GM12874 (cell line): ENCODE results near the gene IVD.

Source experiments
- CTCF ChIP-seq: IDR thresholded peaks from 2 replicates; pipeline ENCODE4 v1.5.1; 2011; ENCODE audit warnings: low read depth, mild to moderate bottlenecking, control low read depth, low read length, moderate library complexity; ENCODE audit not compliant: insufficient read depth

The IVD gene

GRCh38 chr15:40409366-40409765 is 3.8 kb downstream of the IVD start:
- TF ChIP-seq CTCF = no peak

GRCh38 chr15:40410476-40410875 is 4.9 kb downstream of the IVD start:
- no peak for TF ChIP-seq CTCF

GRCh38 chr15:40412095-40412759 is 6.6 kb downstream of the IVD start:
- no peak for TF ChIP-seq CTCF

- TF ChIP-seq CTCF = no peak
Observed at GRCh38 chr15:40413036-40413435, 7.4 kb downstream of the IVD start.

- no peak for TF ChIP-seq CTCF
Observed at GRCh38 chr15:40414816-40415215, 9.2 kb downstream of the IVD start.

GRCh38 chr15:40415226-40415625 is 9.6 kb downstream of the IVD start:
- TF ChIP-seq CTCF = no peak

GRCh38 chr15:40416056-40416455 is 10.5 kb downstream of the IVD start:
- TF ChIP-seq CTCF = no peak
